ENCODE data around the gene VAPA. TPM values are rescaled to one million over a fixed set of nuclear protein-coding genes. Genes with fewer than 3 reads are reported as not detected.

Gene VAPA
- polyA plus RNA-seq (2011; rRNA removed) (170 and 301 TPM in 2 replicates), polyA minus RNA-seq (2011; rRNA and poly(A)+ RNA removed) (55.0 and 62.3 TPM in 2 replicates)

- Histone ChIP-seq H3K27me3 (ENCODE audit: control insufficient read depth, insufficient read depth, low read length) (no peaks in the 10 kb centered on the region), H3K4me3 (ENCODE audit: low read depth, low read length) (peak within 1 kb of the TSS; percentile 92), H3K36me3 (ENCODE audit: control insufficient read depth, insufficient read depth, low read length) (no peaks in the 10 kb centered on the region)
- peak; percentile 87 for DNase-seq (ENCODE audit: low read depth)
- POLR2A ChIA-PET, result interaction anchor here (0.6 to 0.7 kb wide), 2 partner anchors 36 to 392 kb away, joined by 3 to 4 read pairs; no protein-coding TSS in a partner anchor
- no peak for TF ChIP-seq CTCF (IDR thresholded peaks at IDR 0.05; ENCODE audit: insufficient read depth, low read depth, low read length)
- CTCF ChIA-PET, result interaction anchor here (0.6 to 1.0 kb wide), 4 partner anchors 11 to 567 kb away, joined by 3 to 4 read pairs (median 3); no protein-coding TSS in a partner anchor
Measured at GRCh38 chr18:9913526-9914333, at the start of gene VAPA. Gene VAPA (plus strand): TSS chr18:9914016. CDS start chr18:9914257, 241 bp downstream.

- Histone ChIP-seq H3K36me3 (ENCODE audit: control insufficient read depth, insufficient read depth, low read length) (peaks cover 3% of the 10 kb centered on the region; the same call in 1 of the 2 replicates), H3K4me3 (ENCODE audit: low read depth, low read length) (no peak overlapping the region), H3K27me3 (ENCODE audit: control insufficient read depth, insufficient read depth, low read length) (no peaks in the 10 kb centered on the region)
- ChIA-PET CTCF (no interaction called here), POLR2A (no interaction called here)
- DNase-seq (ENCODE audit: low read depth), result no peak
- TF ChIP-seq CTCF (IDR thresholded peaks at IDR 0.05; ENCODE audit: insufficient read depth, low read depth, low read length), result no peak
Measured at GRCh38 chr18:9865764-9866490, 47.9 kb upstream of the VAPA start.

GRCh38 chr18:9866627-9867026 lies 47.2 kb upstream of the VAPA start:
- no peak for DNase-seq (ENCODE audit: low read depth)
- CTCF ChIA-PET, result no interaction called here

GRCh38 chr18:9867071-9867594 lies 46.7 kb upstream of the VAPA start:
- ChIA-PET POLR2A (no interaction called here), CTCF (no interaction called here)
- H3K4me3 ChIP-seq (ENCODE audit: low read depth, low read length), result no peak overlapping the region
- TF ChIP-seq CTCF (IDR thresholded peaks at IDR 0.05; ENCODE audit: insufficient read depth, low read depth, low read length), result no peak
- DNase-seq (ENCODE audit: low read depth), result no peak
- peaks cover 2% of the 10 kb centered on the region; the same call in 1 of the 2 replicates for H3K36me3 ChIP-seq (ENCODE audit: control insufficient read depth, insufficient read depth, low read length)
- no peaks in the 10 kb centered on the region for H3K27me3 ChIP-seq (ENCODE audit: control insufficient read depth, insufficient read depth, low read length)

More at GRCh38 chr18:9866627-9867026, 47.2 kb upstream of the VAPA start:
- H3K4me3 ChIP-seq (ENCODE audit: low read depth, low read length), result no peak overlapping the region
- no peak for TF ChIP-seq CTCF (IDR thresholded peaks at IDR 0.05; ENCODE audit: insufficient read depth, low read depth, low read length)
- H3K36me3 ChIP-seq (ENCODE audit: control insufficient read depth, insufficient read depth, low read length), result peaks cover 2% of the 10 kb centered on the region; the same call in 1 of the 2 replicates
- H3K27me3 ChIP-seq (ENCODE audit: control insufficient read depth, insufficient read depth, low read length), result no peaks in the 10 kb centered on the region
- POLR2A ChIA-PET, result no interaction called here
